AG09319 (cell line): Measurements from ENCODE around the gene GTPBP4.

Experiments
- DNase-seq: peaks from one replicate; pipeline ENCODE4 v3.0.0-alpha.2; 2010; ENCODE audit warnings: low read depth; ENCODE audit errors: extremely low read depth
- TF ChIP-seq, protein P1 (sequence below): IDR thresholded peaks from 2 replicates; pipeline ENCODE4 v1.5.1; 2011; ENCODE audit warnings: low read depth, mild to moderate bottlenecking, inconsistent platforms, low read length, moderate library complexity

GTPBP4 gene

DNA sequence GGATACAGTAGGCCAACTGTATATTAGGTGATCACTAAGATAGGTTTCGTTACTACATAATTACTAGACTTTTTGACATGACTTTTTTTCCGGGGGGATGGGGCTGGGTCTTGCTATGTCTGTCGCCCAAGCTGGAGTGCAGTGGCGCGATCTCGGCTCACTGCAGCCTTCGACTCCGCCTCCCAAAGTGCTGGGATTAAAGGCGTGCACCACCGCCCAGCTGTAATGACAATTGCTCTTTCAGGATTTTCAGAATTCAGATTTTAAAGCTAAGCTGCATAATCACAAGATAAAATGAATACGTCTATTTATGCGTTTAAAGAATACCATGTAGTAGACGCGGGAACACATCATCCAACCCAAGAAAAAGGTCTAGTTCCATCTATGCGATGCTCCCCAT is 59.7 kb downstream of the GTPBP4 start:
- TF ChIP-seq, protein P1, sequence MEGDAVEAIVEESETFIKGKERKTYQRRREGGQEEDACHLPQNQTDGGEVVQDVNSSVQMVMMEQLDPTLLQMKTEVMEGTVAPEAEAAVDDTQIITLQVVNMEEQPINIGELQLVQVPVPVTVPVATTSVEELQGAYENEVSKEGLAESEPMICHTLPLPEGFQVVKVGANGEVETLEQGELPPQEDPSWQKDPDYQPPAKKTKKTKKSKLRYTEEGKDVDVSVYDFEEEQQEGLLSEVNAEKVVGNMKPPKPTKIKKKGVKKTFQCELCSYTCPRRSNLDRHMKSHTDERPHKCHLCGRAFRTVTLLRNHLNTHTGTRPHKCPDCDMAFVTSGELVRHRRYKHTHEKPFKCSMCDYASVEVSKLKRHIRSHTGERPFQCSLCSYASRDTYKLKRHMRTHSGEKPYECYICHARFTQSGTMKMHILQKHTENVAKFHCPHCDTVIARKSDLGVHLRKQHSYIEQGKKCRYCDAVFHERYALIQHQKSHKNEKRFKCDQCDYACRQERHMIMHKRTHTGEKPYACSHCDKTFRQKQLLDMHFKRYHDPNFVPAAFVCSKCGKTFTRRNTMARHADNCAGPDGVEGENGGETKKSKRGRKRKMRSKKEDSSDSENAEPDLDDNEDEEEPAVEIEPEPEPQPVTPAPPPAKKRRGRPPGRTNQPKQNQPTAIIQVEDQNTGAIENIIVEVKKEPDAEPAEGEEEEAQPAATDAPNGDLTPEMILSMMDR: no peak
- DNase-seq: no peak

DNA sequence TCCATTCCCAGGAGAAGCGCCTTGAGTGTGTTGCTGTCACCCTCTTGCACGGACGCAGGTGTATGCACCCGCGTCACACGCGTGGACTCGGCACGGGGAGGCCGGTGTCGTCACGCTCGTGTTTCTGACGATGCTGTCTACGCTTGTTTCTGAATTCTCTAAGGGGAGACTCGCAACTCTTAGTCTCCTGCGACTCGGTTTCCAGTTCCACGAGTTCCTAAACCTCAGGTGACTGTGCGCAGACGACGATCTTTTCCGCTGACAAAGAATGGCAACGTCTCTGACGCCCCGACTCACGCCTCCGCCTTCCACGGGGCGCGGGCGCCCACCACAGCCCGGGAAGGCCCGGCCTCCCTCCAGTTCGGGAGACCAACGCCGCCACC is 60.1 kb downstream of the GTPBP4 start:
- DNase-seq: no peak
- TF ChIP-seq, protein P1: no peak

GRCh38 chr10:1048732-1049424 is 60.6 kb downstream of the GTPBP4 start, which contains the start of gene IDI1:
Gene IDI1 (minus strand): TSS chr10:1049119. CDS start chr10:1049003, 116 bp downstream.
- peak; percentile 97 for DNase-seq
- TF ChIP-seq, protein P1: no peak

GRCh38 chr10:1049425-1049958 is 61.3 kb downstream of the GTPBP4 start:
- TF ChIP-seq, protein P1: no peak
- no peak for DNase-seq

GRCh38 chr10:1050145-1050544 is 61.9 kb downstream of the GTPBP4 start:
- DNase-seq: no peak
- TF ChIP-seq, protein P1: no peak

- DNase-seq: no peak
Measured at GRCh38 chr10:1050554-1050953, 62.3 kb downstream of the GTPBP4 start.

GRCh38 chr10:1054684-1055083 is 66.5 kb downstream of the GTPBP4 start:
- DNase-seq: no peak
- TF ChIP-seq, protein P1: no peak

More at GRCh38 chr10:1050554-1050953, 62.3 kb downstream of the GTPBP4 start:
- TF ChIP-seq, protein P1: no peak
